ENCODE results near the gene SCT.

DNA sequence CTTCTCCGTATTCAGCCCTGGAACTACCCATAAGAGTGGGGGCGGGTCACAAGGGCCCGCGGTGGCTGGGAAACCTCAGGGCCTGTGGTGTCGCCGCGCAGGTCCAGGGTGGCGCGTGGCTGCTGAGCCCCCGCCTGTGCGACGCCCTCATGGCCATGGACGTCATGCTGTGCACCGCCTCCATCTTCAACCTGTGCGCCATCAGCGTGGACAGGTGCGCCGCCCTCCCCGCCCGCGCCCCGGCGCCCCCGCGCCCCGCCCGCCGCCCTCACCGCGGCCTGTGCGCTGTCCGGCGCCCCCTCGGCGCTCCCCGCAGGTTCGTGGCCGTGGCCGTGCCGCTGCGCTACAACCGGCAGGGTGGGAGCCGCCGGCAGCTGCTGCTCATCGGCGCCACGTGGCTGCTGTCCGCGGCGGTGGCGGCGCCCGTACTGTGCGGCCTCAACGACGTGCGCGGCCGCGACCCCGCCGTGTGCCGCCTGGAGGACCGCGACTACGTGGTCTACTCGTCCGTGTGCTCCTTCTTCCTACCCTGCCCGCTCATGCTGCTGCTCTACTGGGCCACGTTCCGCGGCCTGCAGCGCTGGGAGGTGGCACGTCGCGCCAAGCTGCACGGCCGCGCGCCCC is 12.5 kb upstream of the SCT start:
- no peak for TF ChIP-seq RAD21 (IDR thresholded peaks at IDR 0.05; ENCODE audit: low read depth)
- no peak for TF ChIP-seq CEBPB (IDR thresholded peaks at IDR 0.05)
- TF ChIP-seq, protein P1, sequence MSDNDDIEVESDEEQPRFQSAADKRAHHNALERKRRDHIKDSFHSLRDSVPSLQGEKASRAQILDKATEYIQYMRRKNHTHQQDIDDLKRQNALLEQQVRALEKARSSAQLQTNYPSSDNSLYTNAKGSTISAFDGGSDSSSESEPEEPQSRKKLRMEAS (IDR thresholded peaks at IDR 0.05): no peak
- TF ChIP-seq, protein P2, sequence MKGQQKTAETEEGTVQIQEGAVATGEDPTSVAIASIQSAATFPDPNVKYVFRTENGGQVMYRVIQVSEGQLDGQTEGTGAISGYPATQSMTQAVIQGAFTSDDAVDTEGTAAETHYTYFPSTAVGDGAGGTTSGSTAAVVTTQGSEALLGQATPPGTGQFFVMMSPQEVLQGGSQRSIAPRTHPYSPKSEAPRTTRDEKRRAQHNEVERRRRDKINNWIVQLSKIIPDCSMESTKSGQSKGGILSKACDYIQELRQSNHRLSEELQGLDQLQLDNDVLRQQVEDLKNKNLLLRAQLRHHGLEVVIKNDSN (IDR thresholded peaks at IDR 0.05): no peak
- TF ChIP-seq ZBTB7A (IDR thresholded peaks at IDR 0.05; ENCODE audit: low read depth): no peak
- no peak for TF ChIP-seq EGR1 (IDR thresholded peaks at IDR 0.05)
- no peak for TF ChIP-seq NFIC (IDR thresholded peaks at IDR 0.05)

All from Ishikawa (cell line).